HG02610 (cell line): ENCODE results near the gene GNAT3.

Source experiments
- ATAC-seq: cut with Tn5 transposase; IDR thresholded peaks from one replicate; pipeline ENCODE4 v1.9.1; 2021; ENCODE audit warnings: mild to moderate bottlenecking, moderate library complexity; ENCODE audit not compliant: unreplicated experiment

The GNAT3 gene

DNA sequence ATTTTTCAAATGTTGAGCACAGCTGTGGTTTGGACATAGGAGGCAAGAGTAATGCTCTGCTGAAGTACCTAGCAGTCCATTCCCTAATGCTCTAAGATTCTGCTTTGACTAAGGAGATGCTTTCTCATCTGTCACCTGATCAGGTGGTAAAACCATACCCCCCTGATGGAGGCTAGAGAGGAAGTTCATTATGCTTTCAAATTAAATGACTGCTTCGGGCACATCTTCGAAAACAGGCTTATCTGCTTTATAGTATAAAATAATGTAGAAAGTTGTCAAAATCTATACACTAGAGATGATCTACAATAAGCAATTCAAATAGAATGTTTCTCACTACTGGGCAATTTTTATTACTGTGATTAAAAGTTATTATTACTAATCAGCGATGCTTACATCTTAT is at the start of gene GNAT3:
TSS of gene GNAT3 (minus strand) at position 101 of the 400 bp plus-strand sequence. CDS start 138 bp downstream, outside the sequence.
- no peak for ATAC-seq

DNA sequence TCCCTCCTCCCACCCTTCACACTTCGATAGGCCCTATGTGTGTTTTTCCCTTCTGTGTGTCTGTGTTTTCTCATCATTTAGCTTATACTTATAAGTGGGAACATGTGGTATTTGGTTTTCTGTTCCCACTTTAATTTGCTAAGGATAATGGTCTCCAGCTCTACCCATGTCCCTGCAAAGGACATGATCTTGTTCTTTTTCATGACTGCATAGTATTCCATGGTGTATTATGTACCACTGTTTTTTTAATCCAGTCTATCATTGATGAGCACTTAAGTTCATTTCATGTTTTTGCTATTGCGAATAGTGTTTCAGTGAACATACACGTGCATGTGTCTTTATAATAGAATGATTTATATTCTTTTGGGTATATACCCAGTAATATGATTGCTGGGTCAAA is 46.3 kb upstream of the GNAT3 start:
- no peak for ATAC-seq

DNA sequence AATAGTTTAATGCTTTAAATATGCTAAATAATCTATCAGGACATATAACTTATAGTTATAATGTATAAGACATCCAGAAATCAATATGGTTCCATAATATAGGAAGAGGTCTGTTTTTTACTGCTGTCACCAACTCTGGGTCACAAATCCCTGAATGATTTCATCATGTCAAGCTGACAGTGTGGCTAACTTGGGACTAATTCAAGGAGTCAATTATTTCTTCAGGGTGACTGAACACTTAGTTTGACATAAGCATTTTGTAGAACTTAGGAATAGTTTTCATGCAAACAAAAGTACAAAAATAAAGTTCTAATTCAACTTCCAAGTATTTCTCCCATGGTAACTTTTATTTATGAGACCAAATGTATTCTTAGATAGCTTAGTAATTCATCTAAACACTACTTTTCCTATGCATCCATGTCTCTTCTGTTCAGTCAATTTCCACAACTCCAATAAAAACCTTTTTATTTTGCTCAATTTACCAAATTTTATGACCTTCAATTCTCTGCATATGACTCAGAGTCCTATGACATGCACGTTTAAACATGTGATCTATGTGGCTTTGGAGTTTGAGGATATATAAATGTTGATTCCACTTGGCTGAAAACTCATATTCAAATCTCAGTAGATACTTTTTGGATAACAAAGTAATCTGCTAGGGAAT is 40.3 kb upstream of the GNAT3 start:
- no peak for ATAC-seq

DNA sequence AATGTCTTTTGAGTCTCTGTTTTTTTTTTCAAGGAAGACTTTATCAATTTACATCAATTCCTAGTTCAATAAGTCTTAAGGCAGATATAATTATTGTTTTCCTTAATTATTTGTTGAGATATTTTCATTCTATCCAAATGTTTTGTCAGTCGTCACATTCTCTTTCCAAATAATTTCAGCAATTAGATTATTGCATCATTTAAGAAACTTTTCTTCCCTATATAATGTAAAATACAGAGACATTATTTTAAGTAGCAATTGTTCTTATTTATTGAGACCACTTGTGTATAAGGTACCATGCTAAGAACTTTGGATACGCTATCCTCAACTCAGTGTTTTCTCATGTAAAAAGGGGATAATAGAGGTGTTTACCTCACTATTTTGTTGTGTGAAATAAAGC is 38.1 kb upstream of the GNAT3 start:
- ATAC-seq: no peak

DNA sequence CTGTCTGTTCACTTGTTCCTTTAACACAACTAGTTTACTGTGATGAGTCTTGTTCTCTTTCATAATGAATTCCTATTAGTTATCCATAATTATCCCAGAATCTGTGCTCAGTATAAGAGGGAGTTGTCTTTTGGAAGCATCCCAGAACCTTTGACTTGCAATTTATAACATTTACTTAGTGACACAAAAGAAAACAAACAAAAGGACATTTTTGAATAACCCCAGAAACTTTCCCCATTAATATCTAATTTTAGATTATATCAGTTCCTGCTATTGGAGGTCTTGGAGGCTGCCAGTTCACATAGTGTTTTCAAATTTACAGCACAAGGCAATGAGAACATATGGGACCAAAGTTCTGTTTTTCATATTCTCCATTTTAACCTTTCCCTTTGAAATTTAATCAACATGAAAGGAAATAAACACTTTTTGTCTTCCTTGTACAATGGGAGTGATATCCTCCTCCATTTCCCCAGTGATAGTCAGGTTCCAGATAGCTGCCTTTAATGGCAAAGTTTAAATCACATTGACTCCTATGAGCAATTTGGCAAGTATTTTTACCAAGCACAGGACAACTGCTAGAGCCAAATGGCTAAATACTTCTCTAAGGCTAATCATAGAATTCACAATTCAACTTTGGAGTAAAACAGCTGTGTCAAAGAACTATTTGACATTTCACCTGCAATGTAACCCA is 37.1 kb upstream of the GNAT3 start:
- ATAC-seq: no peak

DNA sequence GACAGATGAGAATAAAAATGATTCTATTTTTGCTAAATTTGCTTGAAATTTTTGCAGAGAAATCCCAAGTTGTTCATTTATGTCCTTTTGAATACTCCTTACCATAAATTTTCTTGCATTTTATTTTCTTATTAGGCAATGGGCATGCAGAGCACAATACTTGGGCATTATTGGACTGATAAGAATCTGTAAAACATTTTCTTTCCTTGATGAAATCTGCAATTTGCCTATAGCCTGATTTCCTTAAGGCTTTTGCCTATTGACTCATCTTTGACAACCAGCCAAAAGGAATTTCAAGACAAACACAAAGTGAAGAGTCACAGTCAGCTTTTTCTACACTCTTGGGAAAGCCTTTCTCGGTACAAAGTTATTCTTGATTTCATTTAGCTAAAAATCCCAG is 30.5 kb upstream of the GNAT3 start:
- ATAC-seq: no peak

DNA sequence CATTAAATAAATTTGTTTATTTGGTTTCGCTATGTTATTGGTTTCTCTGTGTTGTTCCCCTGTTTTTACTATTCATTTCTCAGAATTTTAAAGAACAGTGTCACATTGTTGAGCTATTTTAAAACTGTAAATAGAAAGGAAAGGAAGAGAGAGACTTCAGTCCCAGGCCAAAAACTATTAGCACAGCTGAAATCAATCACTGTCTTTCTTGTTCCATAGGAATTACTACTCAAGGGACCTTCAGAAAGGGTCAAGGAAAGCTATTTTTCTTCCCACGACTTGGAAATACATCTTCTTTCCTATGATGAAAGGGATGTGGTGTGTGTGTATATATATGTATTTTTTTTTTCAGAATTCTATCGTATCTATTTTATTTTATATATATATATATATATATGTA is 29.0 kb upstream of the GNAT3 start:
- ATAC-seq: no peak

DNA sequence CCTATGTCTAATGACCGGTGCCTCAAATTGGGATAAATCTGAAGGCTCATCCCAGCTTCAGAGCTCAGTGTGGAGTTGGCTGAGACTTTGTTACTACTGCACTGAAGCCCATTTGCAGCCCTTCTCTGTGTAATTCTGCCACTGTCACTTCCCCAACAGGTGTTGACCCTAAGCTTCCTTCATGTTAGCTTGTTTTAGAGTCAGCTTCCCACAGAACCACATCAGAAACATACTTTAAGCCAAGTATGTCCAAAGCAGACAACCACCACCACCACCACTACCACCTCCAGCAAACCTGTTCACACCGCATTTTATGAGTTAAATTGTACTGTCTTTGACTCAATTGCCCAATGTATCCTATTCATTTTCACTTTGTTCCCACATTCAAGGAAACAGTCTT is 25.2 kb upstream of the GNAT3 start:
- no peak for ATAC-seq

DNA sequence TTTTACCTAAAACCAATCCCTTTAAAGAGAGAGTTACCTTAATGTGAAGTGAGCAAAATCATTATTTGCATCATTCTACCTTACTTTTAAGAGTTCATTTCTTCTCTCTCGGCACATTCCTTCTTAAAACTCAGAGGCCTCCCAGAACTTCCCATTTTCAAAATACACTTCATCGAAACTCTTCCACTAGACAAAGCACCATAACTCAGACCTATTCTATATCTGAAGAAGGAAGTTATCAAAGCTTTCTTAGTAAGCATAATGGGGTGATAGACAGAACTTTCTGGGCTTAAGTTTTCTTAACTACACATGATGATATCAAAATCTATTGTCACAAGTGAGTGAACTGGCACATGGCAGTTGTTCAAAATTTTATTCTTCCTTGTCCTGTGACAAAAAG is 24.6 kb upstream of the GNAT3 start:
- no peak for ATAC-seq

DNA sequence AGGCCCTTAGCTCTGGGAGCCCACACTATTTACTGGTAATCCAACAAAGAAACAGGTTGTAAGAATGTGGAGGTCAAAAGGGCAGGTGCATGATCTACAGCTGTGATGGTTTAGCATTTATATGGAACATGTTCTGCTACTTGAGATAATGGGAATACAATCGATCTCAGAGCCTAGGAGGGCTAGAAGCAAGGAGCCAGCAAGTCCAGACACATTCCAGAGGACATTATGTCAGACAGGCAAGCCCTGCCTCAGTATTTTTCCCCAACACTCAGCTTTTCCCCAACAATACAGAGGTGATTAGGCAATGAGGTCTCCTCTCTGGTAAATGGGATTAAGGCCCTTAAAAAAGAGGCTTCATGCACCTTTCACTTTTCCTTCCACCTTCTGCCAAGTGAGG is 21.4 kb upstream of the GNAT3 start:
- no peak for ATAC-seq

DNA sequence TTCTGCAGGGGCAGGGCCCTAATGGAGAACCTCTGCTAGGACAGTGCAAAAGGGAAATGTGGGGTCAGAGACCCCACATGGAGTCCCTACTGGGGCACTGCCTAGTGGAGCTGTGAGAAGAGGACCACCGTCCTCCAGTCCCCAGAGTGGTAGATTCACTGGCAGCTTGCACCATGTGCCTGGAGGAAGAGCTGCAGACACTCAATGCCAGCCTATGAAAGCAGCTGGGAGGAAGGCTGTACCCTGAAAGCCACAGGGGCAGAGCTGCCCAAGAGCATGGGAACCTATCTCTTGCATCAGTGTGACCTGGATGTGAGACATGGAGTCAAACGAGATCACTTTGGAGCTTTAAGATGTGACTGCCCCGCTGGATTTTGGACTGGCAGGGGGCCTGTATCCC is 20.3 kb upstream of the GNAT3 start:
- ATAC-seq: no peak

DNA sequence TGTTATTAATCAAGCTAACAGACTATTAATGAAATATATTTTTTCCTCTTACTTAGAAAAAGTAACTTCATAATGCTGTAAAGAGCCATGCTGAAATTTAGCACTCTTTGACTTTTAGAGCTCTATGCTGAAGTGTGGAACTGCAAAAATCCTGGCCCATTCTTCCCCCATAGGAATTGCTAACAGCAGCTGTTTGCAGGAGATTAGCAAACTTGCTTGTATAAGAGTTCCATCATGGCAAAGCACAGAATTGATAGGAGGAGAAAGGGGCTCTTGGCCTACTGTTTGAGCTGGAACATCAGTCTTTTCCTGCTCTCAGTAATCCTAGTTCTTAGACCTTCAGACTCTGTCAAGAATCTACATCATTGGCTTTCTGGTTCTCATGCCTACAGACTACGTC is 18.3 kb upstream of the GNAT3 start:
- ATAC-seq: no peak

DNA sequence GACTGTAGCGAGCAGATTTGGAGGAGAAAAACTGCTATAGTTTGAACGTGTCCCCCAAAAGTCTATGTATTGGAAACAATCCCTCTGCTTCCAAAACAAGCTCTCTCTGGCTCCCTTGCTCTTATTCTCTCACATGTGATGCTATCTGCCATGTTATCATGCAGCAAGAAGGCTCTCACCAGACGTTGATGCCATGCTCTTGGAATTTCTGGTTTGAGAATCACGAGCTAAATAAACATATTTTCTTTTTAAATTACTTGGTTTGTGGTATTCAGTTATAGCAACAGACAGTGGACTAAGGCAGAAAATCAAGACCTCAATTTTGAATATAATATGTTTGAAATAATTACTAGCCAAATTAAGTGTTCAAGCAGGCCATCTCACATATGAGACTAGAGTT is 17.5 kb upstream of the GNAT3 start:
- ATAC-seq: no peak

DNA sequence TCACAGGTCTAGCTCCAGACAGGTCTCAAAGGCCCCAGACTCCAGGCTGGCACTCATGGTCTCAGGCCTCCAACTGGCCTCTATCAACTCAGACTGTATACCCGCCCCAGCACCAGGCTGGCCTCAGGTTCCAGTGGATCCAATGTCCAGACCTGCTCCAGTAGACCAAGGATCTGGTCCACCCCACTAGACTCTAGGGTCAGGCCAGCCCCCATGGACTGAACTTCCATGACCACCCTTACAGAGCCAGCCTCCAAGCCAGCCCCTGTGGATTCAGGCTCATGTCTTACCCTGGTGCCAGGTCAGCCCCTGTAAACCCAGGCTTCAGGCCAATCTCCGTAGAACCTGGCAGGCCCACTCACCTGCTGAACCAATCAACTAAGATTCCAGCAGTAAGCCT is 16.8 kb upstream of the GNAT3 start:
- ATAC-seq: no peak

DNA sequence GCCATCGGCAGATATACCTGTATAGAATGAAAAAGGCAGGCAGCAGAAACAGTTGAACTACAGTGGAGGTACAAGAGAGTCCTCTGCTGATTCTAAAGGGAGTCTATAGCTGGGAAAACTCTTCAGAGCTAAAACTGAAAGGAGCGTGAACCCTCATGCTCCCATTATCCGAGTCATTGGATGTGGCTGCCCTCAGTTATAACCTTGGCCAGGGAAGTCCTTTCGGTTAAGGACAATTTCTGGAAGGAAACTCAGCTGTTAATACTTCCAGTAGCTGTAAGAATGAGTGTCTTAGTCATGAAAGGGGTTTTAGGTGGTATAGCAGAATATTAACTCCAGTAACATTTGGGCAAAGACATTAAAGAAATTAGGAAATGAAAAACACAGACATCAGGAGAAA is 14.6 kb upstream of the GNAT3 start:
- ATAC-seq: no peak

DNA sequence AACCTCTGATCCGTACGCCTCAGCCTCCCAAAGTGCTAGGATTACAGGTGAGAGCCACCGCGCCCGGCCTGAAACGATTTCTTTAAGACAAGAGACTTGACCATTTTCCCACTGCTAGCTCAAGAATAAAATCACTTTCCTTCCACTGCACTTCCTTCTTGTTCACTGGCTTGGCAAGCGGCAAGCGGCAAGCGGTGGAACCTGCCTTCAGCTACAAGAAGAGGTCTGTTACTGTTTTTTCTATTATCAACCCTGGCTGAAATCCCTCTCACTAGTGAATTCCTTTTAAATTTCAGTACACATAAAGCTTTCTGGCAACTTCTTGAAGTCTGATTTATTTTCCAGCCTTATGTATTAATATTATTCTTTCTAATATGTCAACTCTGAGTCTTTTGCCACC is 12.8 kb upstream of the GNAT3 start:
- ATAC-seq: no peak

DNA sequence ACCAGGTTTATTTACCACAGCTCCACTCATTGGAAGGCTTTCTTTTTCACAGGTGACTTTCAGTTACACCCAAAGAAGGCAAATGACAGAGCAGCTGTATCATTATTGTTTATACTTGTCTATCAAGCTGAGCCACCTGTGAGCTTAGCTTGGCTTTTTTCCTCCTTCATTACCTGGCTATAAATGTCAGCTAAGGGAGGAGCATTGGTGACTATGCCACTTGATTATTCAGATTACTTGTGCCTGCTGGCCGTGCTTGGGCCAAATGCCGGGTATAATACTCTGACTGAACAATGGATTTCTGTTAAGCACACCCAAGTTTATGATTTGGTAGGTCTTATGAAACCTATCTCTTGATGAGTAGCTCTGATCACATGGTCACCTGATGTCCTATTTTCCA is 9.9 kb upstream of the GNAT3 start:
- ATAC-seq: no peak

DNA sequence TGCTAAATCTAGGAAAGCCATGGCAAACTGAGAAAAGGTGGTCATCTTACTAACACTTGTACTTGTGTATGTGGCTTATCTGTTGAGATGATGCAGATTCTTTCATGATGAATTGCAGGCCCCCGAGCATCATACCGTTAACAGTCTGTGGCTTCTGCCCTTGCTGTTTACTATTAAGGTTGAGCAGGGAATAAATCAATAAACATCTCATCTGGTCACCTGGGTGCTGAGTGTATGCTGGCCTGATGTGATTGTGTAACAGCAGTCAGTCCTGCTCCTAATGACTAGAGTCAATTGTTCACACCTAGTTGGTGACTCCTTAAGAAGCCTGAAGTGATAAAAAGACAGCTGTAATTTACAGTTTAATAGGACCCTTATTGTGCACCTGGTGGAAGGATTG is 8.3 kb upstream of the GNAT3 start:
- no peak for ATAC-seq

DNA sequence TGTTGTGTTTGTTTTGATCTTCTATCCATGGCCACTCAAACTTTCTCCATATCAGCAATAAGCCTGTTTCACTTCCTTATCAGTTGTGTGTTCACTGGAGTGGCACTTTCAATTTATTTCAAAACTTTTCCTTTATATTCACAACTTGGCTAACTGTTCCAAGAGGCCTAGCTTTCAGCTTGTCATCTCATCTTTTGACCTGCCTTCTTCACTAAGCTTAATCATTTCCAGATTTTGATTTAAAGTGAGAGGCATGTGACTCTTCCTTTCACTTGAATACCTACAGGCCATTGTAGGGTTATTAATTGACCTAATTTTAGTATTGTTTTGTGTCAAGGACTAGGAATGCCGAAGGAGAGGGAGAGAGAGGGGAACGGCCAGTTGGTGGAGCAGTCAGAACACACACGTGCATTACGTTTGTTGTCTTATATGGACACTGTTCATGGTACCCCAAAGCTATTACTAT is 5.5 kb upstream of the GNAT3 start:
- no peak for ATAC-seq

DNA sequence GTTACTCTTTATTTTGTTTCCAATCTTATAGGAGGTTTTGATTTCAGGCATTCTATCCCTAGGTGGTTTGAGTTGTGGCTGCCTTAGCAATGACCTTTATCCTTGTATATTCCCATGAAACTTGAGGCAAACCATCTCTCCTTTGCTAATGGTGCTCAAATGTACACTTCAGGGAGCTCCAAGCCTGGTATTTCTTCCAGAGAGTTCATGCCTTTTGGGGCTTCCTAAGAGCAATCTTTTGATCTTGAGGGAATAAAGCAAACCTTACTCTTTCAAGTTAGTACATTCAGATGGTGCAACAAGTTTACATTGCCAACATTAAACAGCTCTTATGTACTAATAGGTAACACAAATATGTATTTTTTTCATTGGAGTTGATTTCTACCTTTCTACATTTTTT is 3.4 kb upstream of the GNAT3 start:
- no peak for ATAC-seq

DNA sequence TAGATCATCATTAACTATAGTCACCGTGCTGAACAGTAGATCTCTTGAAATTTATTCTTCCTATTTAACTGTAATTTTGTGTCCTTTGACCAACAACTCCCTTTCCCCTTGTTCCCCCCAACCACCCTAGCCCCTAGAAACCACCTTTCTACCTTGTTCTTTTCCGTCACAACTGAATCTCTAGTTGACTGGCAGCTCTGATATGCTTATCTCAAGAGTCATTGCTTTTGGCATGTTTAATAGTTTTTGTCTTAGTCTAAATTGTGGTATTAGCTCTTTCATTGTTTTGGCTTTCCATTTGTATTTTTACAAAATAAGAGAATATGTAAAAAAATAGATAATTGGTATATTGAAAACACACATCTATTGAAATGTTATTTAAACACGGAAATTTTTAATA is 1.8 kb downstream of the GNAT3 start:
- no peak for ATAC-seq

DNA sequence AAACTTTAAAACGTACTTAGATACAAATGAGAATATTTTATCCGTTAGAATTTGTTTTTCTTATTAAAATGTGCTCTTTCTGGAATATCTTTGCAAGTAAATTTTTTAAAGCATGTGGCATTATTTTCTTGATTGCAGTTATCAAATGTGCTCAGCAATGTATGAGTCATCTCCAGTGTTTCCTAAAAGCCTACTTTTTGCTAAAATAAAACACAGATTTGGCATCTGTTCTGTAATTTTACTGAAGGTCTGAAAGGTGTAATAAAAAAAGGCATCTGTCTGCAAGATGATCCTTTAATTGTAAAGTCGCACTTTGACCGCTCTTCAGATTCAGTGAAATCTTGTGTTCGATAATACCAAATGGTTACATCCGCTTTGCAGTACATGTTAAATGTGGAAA is 3.4 kb downstream of the GNAT3 start:
- no peak for ATAC-seq
